GM18951 (cell line): ENCODE data around the gene FBLN5.

Source experiments
- POLR2A ChIP-seq: IDR thresholded peaks from 4 replicates; pipeline ENCODE4 v1.6.1; 2011; ENCODE audit warnings: mild to moderate bottlenecking; ENCODE audit not compliant: insufficient read length, insufficient read depth; ENCODE audit errors: extremely low read depth
- in situ Hi-C: fragments of 300-500 bp; cut with MboI; formaldehyde crosslinking; loops from one replicate; pipeline ENCODE4 v1.12.0; 2022; ENCODE audit warnings: low sequenced_read_pairs, mixed read lengths, inconsistent platforms; ENCODE audit not compliant: unreplicated experiment

The FBLN5 gene

DNA sequence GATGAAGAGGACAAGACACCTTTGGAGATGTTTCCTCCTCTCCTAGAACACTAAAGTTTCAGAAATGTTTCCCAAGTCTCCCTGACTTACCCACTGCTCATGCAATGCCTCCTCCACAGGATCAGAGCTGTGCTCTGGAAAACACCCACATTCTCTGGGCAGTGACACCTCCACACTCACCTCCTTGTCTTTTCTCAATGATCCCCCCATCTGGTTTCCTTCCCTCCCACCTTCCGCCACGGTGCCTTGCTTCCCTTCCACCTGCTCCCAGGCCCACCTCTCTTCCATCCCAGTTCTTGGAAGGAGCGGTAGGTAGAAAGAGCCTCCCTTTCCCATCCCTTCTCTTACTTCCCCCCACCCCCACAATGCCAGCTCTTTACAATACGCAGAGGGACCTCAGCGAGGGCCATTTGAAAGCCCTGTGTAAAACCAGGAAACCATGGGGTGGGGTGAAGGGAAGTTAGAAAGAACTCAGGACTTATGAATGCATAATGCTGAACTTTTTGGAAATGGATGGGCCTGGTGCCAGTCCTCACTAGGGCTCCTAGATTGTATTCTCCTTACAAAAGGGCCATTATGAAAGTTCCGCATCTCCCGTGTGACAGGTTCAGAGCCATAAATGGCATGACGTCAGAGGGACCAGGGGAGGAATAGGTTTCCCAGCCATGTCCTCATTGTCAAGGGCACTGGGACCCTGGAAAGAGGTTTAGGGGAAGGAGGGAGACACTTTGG, 12.8 kb downstream of the FBLN5 start:
- in situ Hi-C loops, result no loop called here
- no peak for TF ChIP-seq POLR2A

DNA sequence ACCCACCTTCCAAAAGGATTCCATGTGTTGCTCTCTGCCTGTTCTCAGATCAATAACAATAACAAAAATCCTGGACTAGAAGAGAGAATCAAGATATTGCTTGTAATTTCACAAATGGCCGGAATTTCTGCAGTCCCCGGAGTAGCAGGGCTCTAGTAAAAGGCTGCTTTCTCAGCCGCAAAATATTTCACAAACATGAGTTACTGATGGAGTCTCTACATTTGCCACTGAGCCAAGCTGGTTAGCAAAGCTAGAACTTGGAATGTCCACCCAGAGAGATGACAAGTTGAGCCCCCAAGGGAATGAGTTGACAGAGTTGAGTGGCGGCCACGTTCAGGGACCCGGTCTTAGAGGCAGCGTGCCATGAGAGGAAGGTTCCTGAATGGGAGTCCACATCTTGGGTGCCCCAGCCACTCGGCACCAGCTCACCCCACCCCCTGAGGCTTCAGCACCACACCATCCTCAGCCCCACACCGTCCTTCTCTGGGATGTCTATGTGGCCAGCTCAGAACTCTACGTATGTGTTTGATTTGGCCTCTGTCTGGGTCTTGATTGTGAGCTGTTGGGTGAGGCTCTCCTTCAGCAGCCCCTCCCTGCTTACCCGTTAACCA, 15.9 kb downstream of the FBLN5 start:
- in situ Hi-C loops, result no loop called here
- TF ChIP-seq POLR2A, result no peak

DNA sequence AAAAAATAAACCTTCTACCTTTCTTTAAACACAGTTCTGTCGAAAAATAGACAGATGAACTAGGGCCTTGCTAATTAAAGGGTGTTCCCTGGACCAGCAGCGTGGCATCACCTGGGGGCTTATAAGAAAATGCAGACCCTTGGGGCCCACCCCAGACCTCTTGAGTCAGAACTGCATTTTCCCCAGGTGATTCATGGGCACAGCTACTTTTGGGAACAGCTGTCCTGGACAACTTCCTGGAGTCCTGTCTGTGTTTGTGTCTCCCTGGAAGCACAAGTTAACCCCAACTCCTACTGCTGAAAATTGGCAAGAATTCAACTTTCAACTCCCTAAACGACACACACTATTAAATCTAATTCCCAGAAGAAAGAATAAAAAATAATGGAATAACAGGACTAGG, 17.8 kb downstream of the FBLN5 start:
- in situ Hi-C loops, result no loop called here
- no peak for TF ChIP-seq POLR2A

DNA sequence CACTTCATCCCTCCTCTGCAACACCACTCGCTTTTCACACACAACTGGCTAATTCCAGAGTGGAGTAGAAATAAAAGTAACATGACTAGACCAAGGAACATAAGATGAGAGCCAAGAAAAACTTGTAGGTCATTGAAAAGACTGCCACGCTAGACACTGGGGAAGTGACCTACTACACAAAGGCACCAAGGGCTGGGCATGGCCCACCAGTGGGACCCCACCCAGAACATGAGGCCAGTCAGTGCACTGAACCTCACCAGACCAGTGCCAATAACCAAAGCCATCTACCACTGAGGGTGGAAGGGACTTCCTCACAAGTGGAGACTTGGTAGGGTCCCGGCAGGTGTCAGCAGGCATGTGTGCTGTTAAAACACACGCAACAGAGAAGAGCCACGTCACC, 19.7 kb downstream of the FBLN5 start:
- no peak for TF ChIP-seq POLR2A
- in situ Hi-C loops, result no loop called here

DNA sequence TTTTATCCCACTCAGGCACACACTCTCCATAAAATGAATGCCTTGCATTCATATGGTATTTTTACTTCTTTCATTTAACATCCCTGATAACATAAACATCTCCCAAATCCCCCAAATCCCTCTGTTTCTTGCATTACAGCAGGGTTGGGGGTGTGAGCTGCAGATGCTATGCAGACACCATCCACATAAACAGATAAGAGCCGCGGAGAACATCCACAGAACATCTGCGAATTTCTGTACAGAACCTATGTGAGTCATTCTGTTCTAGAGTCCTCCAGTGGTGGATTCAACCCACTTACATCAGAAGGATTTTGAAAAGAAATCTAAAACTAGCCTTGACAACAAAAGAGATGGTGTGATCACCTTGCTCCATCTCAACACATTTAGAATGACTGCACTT, 20.3 kb downstream of the FBLN5 start:
- TF ChIP-seq POLR2A, result no peak
- in situ Hi-C loops, result no loop called here

DNA sequence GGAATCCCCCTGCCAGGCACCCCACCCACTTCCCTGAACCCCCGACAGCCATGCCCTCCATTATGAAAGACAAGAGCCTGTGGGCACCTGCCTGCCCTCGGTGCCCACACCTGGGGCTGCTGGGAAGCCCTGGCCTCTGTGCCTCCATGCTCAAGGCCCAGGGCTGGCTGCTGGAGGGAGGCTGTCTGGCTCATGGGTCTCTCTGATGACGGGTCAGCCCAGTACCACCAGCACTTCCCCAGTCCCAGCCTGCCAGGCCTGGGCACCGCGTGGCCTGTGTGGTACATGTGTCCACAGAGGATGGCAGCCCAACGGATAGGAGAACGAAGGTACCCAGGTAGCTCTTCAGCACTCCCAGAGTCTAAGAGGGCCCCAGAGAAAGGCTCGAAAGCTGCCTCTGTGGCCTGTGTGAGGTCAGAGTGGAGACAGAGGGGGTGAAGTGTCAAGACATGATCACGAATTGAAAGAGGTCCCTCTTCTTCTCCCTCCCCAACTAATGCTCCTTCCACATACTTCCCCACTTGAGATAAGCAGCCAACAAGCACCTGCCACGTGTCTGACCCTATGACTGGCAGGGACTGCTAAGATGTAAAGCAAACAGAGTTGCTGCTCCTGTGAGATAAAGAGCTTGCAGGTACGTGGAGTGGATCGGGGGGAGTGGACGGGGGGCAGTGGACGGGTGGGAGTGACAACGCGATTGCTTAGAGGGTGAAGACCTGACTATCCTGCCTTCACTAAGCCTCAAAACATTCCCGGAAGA, 21.2 kb downstream of the FBLN5 start:
- in situ Hi-C loops, result no loop called here
- no peak for TF ChIP-seq POLR2A

DNA sequence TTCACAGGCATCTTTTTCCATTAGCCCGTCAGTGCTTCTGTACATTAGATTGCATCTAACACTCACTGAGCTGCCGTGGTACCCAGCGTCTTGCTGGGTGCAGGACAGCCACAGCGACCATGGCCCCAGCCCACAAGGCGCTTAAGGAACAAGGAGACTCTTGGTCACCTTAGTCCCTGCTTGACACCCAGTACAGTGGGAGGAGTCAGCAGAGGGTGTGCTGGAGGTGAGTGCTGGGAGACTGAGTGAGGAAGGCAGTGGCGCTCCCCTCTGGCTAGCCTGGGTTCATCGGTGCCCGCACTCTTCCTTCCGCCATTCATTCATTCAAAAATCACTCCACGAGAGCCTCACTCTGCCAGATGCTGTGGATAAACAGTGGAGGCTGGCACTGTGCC, 21.8 kb downstream of the FBLN5 start:
- in situ Hi-C loops, result no loop called here
- TF ChIP-seq POLR2A, result no peak

DNA sequence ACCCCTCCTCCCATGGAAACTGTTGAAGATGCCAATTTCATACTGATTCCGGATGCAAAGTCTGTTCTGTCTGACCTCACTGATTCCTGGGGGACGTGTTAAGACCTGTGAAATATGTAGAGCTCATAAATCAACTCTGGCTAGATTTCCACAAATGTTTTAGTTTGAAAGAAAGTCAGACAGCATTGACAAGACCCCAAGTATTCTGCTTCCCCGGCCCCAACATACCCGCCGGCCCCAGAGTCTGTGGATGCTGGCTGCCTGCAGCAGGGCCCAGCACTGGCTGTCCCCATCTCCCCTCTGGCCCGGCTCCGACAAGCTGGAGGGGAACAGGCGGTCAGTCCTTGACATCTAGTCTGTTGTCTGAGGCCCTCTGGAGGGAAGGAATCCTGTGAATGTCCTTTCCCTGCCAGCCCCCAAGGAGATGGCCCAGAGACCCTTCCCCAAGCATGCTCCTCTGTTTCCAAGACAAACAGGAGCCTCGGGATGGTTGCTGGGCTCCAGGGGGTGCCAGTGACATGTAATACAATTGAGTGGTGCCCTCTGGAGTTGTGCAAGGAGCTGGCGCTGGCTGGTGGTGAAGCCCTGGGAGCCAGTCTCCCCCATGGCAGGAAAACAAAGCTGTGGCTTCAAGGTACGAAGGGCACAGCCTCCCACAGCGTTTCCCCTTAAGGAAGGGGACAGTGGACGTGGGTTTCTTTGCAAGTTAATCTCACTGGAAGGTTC, 22.3 kb downstream of the FBLN5 start:
- in situ Hi-C loops, result no loop called here
- no peak for TF ChIP-seq POLR2A

DNA sequence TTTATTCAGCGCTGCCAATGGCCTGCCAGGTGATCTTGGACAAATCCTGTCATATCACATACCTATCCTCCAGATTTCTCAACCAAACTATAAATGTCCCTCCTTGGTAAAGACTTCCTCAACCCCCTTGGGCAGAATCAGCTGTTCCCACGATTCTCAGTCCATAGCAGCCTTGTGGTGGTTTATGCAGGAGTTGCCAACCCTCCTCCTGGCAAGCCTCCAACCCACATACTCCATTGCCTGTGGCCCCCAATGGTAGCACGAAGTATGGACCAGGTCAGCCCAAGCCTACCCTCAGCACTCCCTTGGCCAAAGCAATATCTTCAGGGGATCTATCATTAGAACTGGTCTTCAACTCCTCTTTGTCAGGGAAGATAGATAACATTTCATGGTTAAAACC, 27.0 kb downstream of the FBLN5 start:
- no peak for TF ChIP-seq POLR2A
- in situ Hi-C loops, result no loop called here

DNA sequence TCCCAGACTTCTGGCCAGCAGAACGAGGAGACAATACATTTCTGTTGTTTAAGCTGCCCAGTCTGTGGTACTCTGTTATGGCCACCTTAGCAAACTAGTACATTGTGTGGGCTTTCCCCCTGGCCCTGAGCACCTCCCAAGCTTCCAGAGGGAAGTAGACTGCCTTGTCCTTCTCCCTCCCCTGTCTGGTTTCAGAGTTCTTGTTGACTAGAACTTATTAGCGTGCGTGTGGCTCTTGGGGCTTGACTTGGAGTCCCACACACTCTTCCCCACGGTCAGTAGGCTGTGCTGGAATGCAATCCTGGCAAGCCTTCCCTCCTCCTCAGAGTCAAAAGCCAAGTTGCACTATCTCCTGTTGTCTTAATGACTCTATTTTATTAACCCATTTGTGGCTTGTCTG, 27.7 kb downstream of the FBLN5 start:
- TF ChIP-seq POLR2A, result no peak
- in situ Hi-C loops, result no loop called here

DNA sequence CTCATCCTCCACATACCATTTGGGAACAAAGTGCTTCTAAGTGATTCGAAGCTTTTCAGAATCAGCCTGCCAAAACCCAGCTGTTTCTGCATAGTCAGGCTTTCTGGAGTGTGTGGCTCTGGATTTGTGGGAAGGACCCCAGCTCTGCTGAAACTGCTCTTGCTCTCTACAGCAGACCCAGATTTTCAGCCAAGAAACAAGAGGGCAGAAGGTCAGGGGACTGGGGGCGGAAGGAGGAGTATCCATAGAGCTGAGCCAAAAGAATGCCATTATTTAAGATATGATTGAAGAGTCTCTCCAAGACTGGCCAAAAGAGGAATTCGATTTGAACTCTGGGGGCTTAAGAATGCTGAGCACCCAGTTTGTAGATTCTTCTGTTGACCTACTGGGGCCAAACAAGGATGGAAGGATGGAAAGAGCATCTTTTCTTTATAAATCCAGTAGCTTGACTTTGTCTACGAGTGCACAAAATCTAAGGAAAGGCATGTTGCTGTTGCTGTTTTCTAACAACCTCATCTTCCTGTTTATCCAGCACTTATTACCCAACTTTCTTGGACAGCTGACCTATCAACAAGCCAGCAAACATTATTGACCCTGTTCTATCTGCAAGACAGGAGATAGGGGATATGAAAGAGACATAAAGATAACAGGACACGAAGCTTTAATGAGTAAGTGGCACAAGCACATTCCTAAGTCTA, 29.2 kb downstream of the FBLN5 start:
- TF ChIP-seq POLR2A, result no peak
- in situ Hi-C loops, result no loop called here

DNA sequence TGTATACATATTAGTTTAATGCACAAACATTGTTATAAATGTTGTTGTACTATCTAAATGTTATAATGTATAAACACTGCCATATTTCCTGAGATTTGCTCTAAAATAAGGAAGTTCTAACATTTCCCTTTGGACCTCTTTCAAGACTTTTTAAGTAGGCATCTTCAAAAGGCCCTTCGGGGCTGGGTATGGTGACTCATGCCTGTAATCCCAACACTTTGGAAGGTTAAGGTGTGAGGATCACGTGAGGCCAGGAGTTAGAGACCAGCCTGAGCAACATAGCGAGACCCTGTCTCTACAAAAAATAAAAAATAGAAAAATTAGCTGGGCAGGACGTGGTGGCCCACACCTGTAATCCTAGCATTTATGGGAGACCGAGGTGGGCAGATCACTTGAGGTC, 35.5 kb downstream of the FBLN5 start:
- TF ChIP-seq POLR2A, result no peak
- in situ Hi-C loops, result no loop called here
